DMS53 (cell line): ENCODE data around the gene COL9A3.

Experiments
- DNase-seq: peaks from one replicate; lab custom pipeline; 2025; lab: John Stamatoyannopoulos, UW

COL9A3 gene

GRCh38 chr20:62856931-62857619, 40.2 kb downstream of the COL9A3 start:
- no peak for DNase-seq

- DNase-seq: no peak
Measured at GRCh38 chr20:62858058-62858830, 41.4 kb downstream of the COL9A3 start.

- DNase-seq: no peak
Measured at GRCh38 chr20:62859721-62860120, 42.9 kb downstream of the COL9A3 start.

- peak; percentile 44 for DNase-seq
Measured at GRCh38 chr20:62860391-62860923, 43.6 kb downstream of the COL9A3 start.

GRCh38 chr20:62860924-62861691, 44.3 kb downstream of the COL9A3 start:
- DNase-seq: peak; percentile 75

- peak; percentile 94 for DNase-seq
Measured at GRCh38 chr20:62861726-62862336, 45.0 kb downstream of the COL9A3 start, which contains the start of gene TCFL5. TSS of gene TCFL5 (minus strand) at chr20:62861822. CDS start at chr20:62861670, 152 bp downstream.

DNA sequence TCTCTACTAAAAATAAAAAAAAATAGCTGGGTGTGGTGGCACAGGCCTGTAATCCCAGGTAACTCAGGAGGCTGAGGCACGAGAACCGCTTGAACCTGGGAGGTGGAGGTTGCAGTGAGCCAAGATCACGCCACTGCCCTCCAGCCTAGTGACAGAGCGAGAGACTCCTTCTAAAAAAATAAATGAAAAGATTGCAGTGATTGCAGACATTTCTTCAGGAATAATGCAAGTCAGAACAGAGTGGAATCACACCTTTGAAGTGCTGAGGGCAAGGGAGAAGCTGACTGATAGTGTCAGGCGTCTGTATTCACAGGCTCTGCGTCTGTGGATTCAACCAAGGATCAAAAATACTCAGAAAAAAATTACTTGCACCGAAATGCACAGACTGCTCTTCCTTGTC, 47.4 kb downstream of the COL9A3 start:
- DNase-seq: no peak

- DNase-seq: peak; percentile 80
Measured at GRCh38 chr20:62872184-62872847, 55.5 kb downstream of the COL9A3 start.

DNA sequence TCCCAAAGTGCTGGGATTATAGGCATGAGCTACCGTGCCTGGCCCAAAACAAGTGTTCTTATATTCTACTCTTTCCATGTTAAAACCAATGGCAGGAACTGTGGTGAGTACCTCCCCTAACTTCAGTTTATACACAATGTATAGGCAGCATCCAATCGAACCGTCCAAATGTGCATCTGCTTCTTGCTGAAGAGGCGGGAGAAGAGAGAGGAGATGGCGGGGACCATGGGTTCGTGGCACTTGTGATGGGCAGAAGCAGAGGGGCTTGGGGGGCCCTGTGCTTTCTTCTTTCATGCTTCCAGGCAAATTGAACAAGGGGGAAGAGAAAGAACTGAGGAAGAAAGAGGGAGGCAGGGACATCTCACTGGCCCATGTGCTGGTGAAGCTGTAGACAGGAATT, 56.0 kb downstream of the COL9A3 start:
- no peak for DNase-seq

- DNase-seq: peak; percentile 26
Measured at GRCh38 chr20:62873280-62873679, 56.4 kb downstream of the COL9A3 start.

DNA sequence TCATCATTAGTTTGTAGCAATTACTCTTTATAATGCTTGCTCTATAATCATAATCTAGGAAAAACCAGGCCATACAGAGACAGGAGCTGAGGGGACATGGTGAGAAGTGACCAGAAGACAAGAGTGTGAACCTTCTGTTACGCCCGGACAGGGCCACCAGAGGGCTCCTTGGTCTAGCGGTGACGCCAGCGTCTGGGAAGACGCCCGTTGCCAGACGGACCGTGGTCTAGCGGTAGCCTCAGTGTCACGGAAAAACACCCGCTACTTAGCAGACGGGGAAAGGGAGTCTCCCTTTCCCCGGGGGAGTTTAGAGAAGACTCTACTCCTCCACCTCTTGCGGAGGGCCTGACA, 56.8 kb downstream of the COL9A3 start:
- peak; percentile 76 for DNase-seq

DNA sequence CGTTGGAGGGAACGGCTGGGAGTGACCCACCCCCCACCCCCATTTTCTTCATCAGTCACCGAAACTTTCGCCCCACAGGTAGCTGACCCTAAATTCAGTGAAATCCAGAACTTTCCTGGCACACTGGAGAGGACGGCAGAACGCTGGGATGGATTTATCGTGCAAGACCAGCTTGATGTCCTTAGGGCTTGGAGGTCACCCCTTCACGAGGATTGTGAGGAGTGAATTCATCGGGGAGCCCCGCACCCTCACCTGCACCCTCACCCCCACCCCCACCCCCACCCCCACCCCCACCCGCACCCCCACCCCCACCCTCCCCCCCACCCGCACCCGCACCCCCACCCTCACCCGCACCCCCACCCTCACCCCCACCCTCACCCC, 58.1 kb downstream of the COL9A3 start:
- peak; percentile 77 for DNase-seq

DNA sequence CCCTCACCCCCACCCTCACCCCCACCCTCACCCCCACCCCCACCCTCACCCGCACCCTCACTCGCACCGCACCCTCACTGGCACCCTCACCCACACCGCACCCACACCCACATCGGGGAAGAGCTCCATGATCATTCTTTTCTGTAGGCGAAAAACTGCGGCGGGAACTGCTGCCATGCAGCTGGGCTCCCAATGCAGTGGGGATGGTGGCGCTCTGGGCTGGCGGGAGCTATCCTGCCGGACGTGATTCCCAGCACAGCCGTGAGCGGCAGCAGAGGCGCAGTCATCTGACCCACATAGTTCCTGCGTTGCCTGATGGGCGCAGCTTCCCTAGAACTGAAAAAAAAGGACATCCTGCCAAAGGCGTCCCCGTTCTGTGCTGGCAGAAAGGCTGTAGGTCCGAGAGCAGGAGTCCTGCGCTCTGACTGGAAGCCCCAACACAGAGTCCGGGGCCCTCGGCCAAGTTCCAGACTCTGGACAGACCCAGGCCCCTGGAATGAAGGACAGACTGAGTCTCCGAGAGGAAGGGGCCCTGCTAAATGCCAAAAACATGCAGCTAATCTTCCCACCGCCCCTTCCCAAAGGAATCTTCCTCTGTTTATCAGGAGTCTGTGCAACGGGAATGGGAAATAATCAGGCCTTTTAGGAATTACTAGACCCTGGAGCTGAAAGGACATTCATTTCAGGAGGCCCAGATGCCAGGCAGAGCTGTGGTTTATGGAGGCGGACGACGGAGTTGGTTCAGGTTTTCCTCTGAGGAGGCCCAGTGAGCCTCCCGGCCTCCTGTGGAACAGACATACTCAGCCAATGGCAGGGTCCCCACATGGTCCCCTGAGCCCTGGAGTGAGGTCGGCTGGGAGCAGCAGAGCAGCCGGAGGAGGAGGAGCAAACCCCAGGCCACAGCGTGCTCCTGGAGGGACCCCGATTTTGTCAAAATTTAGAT, 58.8 kb downstream of the COL9A3 start:
- DNase-seq: peak; percentile 98

DNA sequence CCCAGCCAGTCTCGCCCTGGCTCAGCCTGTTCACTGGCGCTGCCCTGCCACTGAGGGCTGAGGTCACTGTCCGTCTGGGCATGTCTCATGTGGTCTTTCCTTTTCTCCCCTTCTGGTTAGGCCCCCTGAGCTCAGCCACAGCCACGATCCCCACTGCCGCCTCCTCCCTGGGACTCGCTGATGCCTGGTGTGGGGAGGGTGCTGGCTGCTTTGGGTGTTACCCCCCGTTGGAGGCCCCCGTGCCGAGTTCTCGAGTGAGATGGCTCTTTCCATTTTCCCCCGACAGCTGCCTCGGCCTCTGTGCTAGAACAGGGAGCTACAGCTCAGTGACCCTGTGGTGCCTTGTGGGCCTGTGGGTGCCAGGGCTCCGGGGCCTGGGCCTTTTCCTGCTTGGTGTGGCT, 59.7 kb downstream of the COL9A3 start:
- no peak for DNase-seq

DNA sequence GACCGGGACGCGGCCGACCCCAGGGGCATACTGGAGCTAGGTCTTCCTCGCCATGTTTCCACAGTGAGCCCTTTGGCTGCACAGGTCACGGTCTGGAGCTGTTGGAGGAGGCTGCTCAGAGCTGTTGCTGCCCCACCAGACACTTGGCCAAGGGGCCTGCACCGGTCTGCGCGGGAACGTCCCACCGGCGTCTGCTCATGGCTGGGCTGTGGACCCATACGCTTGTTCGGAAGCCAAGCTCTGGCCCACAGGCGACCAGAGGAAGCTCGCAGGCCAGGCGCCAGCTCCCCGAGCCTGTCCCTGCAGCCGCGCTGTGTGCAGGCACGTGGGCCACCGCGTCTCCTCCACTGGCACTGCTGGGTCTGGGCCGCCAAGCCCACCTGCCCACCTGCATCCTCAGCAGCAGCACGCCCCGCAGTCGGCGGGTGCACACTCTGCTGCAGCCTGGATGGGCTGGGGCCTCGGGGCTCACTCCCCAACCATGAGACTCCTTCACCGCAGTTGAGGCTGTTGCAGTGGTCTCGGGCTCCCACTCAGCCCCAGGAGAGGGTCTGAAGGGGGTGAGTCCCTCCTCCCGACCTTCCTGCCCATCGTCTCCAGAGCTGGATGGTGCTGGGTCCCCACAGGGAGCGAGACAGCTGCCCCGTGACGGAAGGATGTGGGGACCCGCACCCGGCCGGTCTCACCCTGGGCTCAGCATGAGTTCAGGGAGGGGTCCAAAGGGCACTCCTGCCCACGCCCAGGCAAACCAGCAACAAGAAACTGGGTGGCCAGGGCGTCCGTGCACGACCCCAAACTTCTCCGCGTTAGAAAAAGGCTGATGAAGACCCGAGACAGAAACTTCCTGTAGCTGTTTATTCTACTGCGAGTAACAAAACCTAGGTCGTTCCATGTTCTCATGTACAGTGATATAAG, 60.3 kb downstream of the COL9A3 start:
- DNase-seq: no peak

DNA sequence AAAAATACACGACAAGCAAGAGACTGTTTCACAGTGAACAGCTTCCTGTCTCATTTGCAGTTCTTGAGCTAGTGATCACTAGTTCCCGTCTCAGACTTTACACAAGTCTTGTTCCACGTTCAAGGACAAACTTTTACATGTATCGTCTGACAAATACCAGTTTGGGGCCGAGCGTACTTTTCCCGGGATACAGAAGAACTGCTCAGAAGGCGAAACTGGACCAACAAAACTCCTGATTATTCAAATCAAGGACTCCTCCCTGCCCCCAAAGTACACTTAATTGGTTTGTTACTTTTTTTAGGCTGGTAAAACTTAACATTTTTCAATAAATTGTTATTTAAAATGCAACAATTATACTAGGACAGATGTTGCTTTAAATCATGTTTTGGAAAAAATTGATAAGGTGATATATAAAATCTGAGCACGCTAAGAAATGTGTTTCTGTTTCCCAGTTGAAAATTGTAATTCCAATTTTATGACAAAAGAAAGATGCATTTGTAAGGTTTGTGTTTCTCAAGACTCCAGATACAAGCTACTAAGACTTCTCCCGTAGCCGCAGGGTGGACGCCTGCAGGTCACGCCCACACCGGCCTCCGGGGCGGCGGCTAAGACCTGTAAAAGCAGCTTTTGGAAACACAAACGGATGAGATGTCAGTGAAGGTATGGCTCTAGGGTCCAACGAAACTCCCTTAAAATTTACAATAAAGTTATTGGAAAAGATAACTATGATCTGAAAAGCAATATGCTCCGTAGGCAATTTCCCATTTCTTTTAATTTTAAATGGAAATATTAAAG, 61.6 kb downstream of the COL9A3 start:
- DNase-seq: no peak

GRCh38 chr20:62879275-62880146, 62.7 kb downstream of the COL9A3 start:
- DNase-seq: no peak
